Measurements from ENCODE around the gene NOC4L.

The NOC4L gene

DNA sequence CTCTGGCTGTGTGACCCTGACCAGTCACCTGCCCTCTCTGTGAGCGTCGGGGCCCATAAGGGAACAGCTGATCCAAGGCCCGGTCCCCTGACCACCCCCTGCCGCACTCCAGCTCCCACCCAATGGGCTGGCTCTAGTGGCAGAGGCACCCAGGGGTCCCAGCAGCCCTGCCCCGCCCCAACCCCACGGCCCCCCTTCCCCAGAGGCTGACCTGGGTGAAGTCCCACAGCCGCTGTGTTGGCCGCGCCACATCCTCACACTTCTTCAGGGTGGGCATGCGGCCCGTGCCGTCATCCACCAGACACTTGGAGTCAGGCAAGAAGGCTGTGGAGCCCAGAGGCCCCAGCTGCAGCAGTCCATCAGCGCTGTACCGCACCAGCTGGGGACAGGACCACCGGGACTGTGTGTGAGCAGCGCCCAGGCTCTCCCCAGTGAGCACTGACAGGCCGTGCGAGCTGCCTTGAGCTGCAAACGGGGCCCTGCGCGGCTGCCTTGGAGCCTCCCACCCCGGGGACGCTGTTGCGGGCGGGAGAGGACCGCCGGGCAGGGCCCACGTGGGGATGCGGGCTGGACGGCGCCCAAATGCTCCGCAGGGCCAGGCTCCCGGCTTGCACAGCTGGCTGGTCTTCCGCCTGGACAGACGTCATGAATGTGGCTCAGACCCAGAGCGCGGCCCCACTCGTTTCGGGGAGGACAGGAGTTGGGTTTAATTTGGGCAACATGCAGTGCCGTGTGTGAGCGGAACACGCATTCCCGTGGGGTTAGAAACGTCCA lies 53.5 kb downstream of the NOC4L start:
- DNase-seq (ENCODE audit: low read depth in 3 of 3) = no peak

DNA sequence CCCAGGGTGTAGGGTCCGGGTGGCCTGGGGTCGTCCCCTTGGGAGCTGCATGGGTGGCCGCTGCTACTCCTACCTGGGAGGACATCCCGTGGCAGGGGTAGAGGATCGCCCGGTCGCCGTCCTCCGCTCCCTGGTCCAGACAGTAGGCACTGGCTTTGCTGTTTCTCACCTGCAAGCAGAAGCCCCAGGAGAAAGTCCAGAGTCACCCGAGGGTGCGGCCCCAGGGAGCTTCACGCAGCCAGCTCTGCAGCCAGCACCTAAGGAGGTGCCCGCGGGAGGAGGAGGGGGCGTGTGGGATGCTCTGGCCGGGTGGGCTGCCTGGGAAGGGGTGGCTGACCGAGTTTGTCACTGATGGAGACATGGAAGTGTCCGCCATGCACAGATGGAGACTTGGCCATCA lies 54.8 kb downstream of the NOC4L start:
- no peak for DNase-seq (ENCODE audit: low read depth in 3 of 3)

DNA sequence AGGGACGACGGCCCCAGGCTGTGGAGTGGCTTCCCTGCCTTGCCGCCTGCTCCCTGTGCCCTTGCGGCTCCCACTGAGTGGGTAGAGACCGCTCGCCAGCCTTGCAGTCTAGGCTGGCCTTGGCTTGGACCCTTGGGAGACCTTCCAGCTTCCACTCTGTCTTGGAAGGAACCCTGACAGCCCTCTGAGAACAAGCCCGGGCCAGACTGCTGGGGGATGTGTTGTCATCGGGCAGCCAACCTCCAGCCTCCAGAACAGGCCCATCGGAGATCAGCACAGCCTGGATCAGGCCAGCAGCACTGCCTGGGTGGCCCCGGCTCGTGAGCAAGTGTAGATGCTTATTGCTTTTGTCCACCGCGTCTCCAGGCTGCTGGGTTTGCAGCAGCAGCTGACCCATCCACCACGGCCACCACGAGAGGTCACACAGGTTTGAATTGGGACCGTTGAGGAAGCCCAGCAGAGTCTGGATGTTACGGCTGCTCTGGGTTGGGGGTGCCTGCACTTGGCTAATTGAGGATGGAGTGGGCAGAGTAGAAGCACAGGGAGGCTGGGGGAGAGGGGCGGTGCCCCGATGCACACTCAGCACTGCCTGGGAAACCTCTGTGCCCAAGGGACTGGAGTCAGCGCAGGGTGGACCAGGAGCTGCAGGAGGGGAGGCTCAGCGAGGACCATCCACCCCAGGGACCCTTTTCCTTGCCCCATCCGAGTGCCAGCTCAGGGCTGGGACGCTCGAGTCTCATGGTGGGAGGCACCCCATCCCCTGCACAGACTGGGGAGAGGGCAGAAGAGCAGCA lies 55.5 kb downstream of the NOC4L start:
- no peak for DNase-seq (ENCODE audit: low read depth in 3 of 3)

DNA sequence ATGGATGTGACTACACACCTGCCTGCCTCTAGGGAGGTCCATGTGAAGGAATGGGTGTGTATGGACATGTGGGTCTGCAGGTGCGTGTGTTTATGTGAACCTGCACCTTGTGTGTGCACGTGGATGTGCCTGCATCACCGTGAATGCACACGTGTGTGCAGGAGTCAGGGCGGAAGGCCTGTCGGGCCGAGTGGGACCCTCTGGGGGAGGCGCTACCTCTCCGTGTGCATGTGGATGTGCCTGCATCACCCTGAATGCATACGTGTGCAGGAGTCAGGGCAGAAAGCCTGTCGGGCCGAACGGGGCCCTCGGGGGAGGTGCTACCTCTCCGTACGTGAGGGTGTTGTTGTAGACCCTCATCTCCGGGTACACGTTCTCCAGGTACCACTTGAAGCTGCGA lies 56.5 kb downstream of the NOC4L start:
- DNase-seq (ENCODE audit: low read depth in 3 of 3) = no peak

DNA sequence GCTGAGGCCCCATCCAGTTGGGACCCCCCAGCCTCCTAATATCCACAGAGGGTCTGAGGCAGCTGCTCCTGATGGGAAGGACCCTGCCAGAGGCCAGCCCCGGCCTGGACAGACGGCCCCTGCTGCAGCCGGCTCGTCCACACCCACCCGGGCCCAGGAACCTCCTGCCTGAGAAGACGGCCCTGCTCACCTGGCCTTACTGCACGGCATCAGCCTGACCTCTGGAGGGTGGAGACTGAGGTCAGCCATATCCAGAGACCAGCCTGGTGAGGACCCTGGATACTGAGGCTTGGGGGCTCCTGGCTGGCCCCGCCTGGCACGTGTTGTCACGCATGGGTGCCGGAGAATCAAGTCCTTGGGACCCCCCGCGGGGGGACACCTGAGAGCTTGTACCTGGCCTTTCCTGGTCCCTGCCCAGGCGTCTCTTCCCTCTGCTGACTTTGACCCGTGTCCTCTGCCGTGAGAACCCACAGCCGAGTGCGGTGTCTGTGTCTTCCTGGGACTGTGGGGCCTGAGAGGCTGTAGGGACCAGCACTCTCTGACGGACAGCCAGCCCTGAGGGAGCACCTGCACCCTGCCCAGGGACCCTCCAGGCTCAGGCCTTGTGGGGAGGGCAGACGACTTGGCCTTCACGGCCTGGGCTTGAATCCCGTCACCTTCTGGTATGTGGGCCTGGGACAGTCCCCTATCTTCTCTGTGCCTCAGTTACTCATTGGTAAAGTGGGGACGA lies 57.3 kb downstream of the NOC4L start:
- DNase-seq (ENCODE audit: low read depth in 3 of 3) = no peak

All from stimulated activated CD4-positive, alpha-beta T cell treated with anti-CD3 and anti-CD28 coated beads, TNF-alpha, amount 100 ng/mL, for 24 hours (primary cell).